ENCODE data around the gene CEP250.
"Not testable (repeated sequence)": the region's sequence is repeated elsewhere in the genome, so short reads cannot be mapped to it uniquely, and the experiment has no call there.

The CEP250 gene

GRCh38 chr20:35499271-35499670 lies 43.9 kb downstream of the CEP250 start:
- no peak for DNase-seq

DNA sequence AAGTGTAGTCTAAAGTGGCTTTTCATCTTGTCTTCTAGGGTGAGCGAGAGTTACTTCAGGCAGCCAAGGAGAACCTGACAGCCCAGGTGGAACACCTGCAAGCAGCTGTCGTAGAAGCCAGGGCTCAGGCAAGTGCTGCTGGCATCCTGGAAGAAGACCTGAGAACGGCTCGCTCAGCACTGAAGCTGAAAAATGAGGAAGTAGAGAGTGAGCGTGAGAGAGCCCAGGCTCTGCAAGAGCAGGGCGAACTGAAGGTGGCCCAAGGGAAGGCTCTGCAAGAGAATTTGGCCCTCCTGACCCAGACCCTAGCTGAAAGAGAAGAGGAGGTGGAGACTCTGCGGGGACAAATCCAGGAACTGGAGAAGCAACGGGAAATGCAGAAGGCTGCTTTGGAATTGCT lies 47.0 kb downstream of the CEP250 start:
- no peak for DNase-seq

DNA sequence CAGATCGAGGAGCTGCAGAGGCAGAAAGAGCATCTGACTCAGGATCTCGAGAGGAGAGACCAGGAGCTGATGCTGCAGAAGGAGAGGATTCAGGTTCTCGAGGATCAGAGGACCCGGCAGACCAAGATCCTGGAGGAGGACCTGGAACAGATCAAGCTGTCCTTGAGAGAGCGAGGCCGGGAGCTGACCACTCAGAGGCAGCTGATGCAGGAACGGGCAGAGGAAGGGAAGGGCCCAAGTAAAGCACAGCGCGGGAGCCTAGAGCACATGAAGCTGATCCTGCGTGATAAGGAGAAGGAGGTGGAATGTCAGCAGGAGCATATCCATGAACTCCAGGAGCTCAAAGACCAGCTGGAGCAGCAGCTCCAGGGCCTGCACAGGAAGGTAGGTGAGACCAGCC lies 47.9 kb downstream of the CEP250 start:
- DNase-seq = no peak

DNA sequence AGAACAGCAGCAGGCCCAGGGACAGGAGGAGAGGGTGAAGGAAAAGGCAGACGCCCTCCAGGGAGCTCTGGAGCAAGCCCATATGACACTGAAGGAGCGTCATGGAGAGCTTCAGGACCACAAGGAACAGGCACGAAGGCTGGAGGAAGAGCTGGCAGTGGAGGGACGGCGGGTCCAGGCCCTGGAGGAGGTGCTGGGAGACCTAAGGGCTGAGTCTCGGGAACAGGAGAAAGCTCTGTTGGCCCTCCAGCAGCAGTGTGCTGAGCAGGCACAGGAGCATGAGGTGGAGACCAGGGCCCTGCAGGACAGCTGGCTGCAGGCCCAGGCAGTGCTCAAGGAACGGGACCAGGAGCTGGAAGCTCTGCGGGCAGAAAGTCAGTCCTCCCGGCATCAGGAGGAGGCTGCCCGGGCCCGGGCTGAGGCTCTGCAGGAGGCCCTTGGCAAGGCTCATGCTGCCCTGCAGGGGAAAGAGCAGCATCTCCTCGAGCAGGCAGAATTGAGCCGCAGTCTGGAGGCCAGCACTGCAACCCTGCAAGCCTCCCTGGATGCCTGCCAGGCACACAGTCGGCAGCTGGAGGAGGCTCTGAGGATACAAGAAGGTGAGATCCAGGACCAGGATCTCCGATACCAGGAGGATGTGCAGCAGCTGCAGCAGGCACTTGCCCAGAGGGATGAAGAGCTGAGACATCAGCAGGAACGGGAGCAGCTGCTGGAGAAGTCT lies 48.6 kb downstream of the CEP250 start:
- no peak for DNase-seq

DNA sequence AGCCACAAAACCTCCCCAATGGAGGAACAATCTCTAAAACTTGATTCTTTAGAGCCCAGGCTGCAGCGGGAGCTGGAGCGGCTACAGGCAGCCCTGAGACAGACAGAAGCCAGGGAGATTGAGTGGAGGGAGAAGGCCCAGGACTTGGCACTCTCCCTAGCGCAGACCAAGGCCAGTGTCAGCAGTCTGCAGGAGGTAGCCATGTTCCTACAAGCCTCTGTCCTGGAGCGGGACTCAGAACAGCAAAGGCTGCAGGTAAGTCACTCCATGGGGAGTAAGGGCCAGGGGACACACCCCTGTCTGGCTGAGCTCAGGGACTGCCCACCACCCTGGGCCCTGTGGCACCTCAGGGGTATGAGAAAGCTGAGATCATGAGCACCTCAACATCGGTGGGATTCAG lies 49.4 kb downstream of the CEP250 start:
- no peak for DNase-seq

GRCh38 chr20:35506179-35506578 lies 50.8 kb downstream of the CEP250 start:
- no peak for DNase-seq

- no peak for DNase-seq
These were observed 51.7 kb downstream of the CEP250 start for GRCh38 chr20:35506872-35507638.

GRCh38 chr20:35508493-35509218 lies 53.3 kb downstream of the CEP250 start:
- DNase-seq = no peak

- DNase-seq = no peak
These were observed 55.7 kb downstream of the CEP250 start for GRCh38 chr20:35510951-35511735.

- DNase-seq = no peak
These were observed 56.5 kb downstream of the CEP250 start for GRCh38 chr20:35511814-35512420.

DNA sequence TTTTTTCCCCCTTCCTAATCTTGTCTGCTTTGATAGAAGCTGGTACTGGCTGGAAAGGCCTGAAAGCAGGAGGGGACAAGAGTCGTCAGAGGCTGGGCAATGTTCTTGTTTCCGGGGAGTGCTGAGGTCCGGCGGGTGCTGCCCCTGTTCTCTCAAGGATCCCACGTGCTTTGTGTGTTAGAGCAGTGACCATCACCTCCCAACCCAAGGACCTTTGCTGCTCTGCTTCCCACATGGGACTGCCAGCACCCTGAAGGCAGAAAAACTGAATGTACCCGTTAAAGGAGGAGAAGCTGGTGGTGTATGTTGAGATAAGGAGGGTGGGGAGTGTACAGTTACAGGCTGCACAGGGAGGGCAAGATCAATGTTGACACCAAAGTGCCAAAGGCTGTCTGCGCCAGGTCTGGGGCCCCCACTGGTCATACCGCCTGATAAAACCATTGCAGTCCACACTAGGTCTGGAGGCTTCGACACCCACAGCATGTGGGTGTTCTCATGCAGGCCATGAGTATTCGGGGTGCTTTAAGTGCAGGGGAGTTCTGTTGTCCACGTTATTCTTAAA lies 59.1 kb downstream of the CEP250 start:
- no peak for DNase-seq

DNA sequence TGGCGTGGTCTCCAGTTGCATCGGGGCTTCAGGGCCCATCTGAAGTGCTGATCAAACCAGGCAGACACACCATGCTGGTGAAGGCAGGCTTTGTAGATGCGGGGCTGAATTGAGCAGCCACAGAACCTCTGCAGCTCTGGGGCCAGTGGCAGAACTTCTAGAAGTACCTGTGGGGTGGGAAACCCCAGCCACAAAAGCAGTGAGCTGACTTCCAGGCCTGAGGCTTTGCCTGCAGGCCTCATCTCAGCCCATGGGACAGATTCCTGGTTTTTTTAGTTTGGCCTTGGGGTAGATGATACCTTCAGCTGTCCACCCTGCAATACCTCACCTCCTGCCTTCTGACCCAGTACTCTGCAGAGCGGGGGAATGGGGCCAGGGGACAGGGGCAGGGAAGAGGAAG lies 59.9 kb downstream of the CEP250 start:
- no peak for DNase-seq

DNA sequence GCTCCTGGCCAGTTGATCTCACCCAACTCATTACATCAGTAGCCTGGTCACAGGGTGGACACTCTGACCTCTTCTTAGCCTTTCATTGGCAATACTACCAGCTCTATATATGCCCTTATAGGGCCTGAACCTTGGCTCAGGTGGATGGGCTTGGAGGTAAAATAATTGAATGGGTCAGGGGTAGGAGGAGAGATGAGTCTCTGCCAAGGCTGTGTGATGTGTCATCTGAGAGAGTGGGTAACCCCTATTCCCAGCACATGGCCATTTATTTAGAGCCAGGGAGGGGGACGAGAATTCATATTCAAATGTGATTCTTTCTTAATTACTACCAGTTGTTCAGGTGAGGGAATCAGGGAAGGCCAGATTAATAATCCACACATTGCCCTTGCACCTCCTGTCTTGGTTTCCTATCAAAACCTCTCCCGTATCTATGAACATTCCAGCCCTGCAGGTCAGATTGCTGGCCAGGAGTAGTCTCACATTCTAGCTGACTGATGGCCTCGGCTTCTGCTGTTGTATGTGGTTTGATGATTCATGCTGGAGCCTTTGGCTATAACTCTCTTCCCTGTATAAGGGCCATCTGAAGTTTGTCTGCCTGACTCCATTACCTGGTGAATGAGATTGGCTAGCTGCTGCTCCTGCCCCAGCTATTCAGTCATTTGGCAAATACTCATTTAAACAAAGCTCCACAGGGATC lies 60.7 kb downstream of the CEP250 start:
- DNase-seq = no peak

DNA sequence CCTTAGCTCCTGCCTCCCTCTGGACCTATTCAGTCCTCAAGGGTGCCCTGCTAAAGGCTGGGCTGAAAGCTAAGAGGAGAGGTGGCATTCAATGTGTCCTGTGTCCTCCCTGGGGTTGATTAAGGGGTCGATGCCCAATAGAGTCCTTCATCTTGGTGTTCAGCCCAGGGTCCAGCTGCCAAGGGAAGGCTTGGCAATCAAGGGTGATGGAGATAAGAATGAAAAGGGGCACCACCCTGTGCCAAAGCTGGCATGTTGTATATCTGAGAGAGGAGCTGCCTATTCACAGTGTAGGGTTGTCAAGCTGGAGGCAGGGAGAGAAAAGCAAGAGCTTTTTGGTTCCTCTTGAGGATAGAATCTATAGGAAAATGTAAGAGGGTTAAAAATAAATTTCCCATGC lies 61.7 kb downstream of the CEP250 start:
- no peak for DNase-seq

GRCh38 chr20:35517767-35518166 lies 62.4 kb downstream of the CEP250 start:
- not testable (repeated sequence) for DNase-seq

DNA sequence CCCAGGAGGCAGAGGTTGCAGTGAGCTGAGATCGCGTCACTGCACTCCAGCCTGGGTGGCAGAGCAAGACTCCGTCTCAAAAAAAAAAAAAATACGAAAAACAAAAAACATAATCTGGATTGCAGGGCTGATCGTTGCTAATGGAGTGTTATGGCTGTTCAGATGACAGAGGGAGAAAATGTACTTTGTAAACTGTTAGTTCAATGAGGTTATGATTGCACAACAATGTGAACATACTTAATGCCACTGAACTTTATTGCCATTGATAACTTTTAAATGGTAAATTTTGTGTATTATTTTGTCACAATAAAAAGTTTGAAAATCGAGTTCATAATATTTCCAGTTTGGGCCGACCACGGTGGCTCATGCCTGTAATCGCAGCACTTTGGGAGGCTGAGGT lies 63.6 kb downstream of the CEP250 start:
- DNase-seq = no peak

DNA sequence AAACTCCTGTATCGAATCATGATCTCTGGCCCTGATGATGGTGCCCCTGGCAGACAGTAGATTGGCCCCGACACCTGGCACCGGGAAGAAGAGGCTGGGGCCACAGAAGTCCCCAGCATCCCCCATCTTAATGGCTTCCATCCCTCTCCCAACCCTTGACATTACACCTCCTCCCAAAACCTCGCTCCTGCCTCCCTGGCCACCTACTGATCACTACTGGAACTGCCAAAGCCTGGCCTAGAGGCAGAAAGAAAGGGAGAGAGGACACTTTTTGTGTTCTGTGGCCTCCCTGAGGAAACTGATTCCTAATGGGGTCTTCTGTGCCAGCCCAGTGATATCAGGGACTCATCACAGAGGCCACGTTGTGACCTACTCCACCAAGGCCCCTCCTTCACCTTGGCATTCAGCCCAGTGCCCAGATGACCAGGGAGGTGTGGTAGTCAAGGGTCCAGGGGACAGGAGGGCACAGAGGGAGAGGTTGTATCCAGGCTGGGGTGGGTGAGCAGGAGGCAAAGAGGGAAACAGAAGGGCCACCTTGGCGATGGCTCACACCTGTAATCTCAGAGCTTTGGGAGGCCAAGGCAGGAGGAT lies 68.0 kb downstream of the CEP250 start:
- DNase-seq = peak; percentile 11

DNA sequence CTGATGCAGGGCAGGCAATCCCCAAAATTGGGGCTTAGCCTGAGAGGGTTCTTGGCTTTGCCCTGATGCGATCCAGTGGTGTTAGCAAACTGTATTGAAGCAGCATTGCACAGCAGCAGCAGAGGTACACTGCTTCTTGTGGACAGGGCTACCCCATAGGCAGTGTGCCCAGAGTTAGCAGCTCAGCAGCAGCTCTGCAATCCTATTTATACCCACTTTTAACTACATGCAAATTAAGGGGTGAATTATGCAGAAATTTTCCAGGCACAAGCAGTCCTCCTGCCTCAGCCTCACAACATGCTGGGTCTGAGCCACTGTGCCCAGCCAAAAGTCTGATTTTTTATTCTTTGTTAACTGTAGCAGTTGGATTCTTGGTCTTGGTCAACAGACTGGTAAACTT lies 70.2 kb downstream of the CEP250 start:
- DNase-seq = no peak

DNA sequence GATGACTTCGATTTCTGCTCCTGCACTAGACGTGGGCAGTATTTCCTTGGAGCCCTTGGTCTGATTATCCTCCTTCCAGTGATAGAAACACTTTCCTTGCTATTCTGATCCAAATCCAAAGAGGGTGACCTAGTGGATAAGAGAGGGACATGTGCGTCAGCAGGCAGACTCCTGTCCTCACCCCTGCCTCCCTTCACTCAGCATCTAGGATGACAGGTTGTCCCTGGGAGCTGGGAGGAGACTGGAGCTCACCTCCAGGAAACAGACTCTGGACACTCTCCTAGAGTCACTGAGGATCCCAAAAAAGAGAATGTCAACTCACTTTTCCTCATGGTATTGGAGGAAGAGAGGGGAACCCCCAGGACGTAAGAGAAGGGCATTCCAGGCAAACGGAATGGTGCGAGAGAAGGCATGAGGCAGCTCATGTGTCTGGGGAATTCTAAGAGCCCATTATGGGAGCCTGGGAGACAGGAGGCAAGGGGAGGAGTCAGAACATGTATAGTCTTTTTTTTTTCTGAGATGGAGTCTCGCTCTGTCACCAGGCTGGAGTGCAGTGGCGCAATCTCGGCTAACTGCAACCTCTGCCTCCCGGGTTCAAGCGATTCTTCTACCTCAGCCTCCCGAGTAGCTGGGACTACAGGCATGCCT lies 71.8 kb downstream of the CEP250 start:
- DNase-seq = no peak

- DNase-seq = no peak
These were observed 74.2 kb downstream of the CEP250 start, which contains the start of gene C20orf173 for GRCh38 chr20:35529552-35529951. TSS of gene C20orf173 (minus strand) at chr20:35529652. CDS start at chr20:35529373, 279 bp downstream.
